HCT116 (cell line): ENCODE data around the gene ACTA2. TPM values are rescaled to one million over a fixed set of nuclear protein-coding genes. Genes with fewer than 3 reads are reported as not detected.

Experiments
- ATAC-seq: fragments of 200-7000 bp; cut with Tn5 transposase; 2 replicates; pipeline ENCODE4 v1.9.1; 2020; ENCODE audit warnings: mild to moderate bottlenecking, moderate library complexity
- BruUV-seq: library from RNA; stranded (reverse); fragments of 400-500 nt; replicated peaks from 2 replicates; lab custom pipeline; 2021; lab: Mats Ljungman, UMichigan
- CTCF ChIA-PET: fragments of 300-600 bp; sonication (Branson Sonifier 250); formaldehyde crosslinking; loops from one replicate; lab custom pipeline; 2021; ENCODE audit warnings: antibody characterized with exemption; lab: Charles Lee
- POLR2A ChIA-PET: fragments of 300-600, 350-600 bp; sonication (Branson Sonifier 250); formaldehyde crosslinking; loops from one replicate; lab custom pipeline; 2021; ENCODE audit warnings: antibody characterized with exemption; lab: Charles Lee
- RAD21 ChIA-PET, 2 experiments: fragments of 300-600 bp; sonication (Branson Sonifier 250); formaldehyde crosslinking; loops; one replicate each; lab custom pipeline; 2023; ENCODE audit warnings: low total read pairs in 2 of 2; ENCODE audit not compliant: uncharacterized antibody in 2 of 2, unreplicated experiment in 2 of 2, low non-redundant PET in 1 of 2; lab: Charles Lee
- DNase-seq: peaks from one replicate; pipeline ENCODE4 v3.0.0-alpha.2; 2010; ENCODE audit warnings: low read depth, low spot score
- H2AFZ ChIP-seq: fragments of 200-600 bp; shearing (Covaris generic), sonication (generic); 2 replicates; pipeline ENCODE4 v1.6.1; 2017; ENCODE audit warnings: low read depth, mixed run types, mixed read lengths, antibody characterized with exemption, low read length; ENCODE audit not compliant: poor library complexity, severe bottlenecking
- H3K27ac ChIP-seq: 2 replicates; pipeline ENCODE4 v1.5.1; 2012; ENCODE audit warnings: low read depth, low read length
- H3K27me3 ChIP-seq: fragments of 200-600 bp; sonication (generic); 2 replicates; pipeline ENCODE4 v1.6.1; 2016; ENCODE audit warnings: mixed run types, low read length, mixed read lengths; ENCODE audit not compliant: insufficient read depth
- H3K36me3 ChIP-seq, 2 experiments: fragments of 200-500 bp in 1 of 2; fragments of 200-600 bp in 1 of 2; sonication (Bioruptor generic) in 1 of 2; sonication (generic) in 1 of 2; 2 replicates each; pipeline versions ENCODE4 v1.5.1 to v1.6.1; 2014 to 2016; ENCODE audit warnings: low read length in 2 of 2, inconsistent platforms in 1 of 2, mixed read lengths in 1 of 2, mixed run types in 1 of 2; ENCODE audit not compliant: insufficient read depth in 2 of 2, control insufficient read depth in 1 of 2
- H3K4me1 ChIP-seq, 2 experiments: fragments of 200-600 bp in 1 of 2; sonication (generic) in 1 of 2; 2 replicates each; pipeline versions ENCODE4 v1.5.1 to v1.6.1; 2012 to 2017; ENCODE audit warnings: low read length in 2 of 2, inconsistent platforms in 1 of 2, mild to moderate bottlenecking in 1 of 2, mixed read lengths in 1 of 2, mixed run types in 1 of 2, moderate library complexity in 1 of 2; ENCODE audit not compliant: insufficient read depth in 2 of 2, control insufficient read depth in 1 of 2
- H3K4me2 ChIP-seq: fragments of 200-600 bp; sonication (generic); 2 replicates; pipeline ENCODE4 v1.6.1; 2017; ENCODE audit warnings: mixed run types, low read length, mixed read lengths
- H3K4me3 ChIP-seq, 2 experiments: fragments of 200-600 bp in 1 of 2; sonication (generic) in 1 of 2; replicated peaks in 1 of 2; 2 replicates each; pipeline ENCODE4 v1.5.1; 2011 to 2016; ENCODE audit warnings: low read length in 2 of 2, control low read depth in 1 of 2, low read depth in 1 of 2, mild to moderate bottlenecking in 1 of 2, mixed read lengths in 1 of 2, mixed run types in 1 of 2
- H3K79me2 ChIP-seq: fragments of 200-600 bp; sonication (generic); 2 replicates; pipeline ENCODE4 v1.6.1; 2017; ENCODE audit warnings: mild to moderate bottlenecking, mixed run types, low read length, moderate library complexity, mixed read lengths; ENCODE audit not compliant: insufficient read depth
- H3K9ac ChIP-seq: fragments of 200-600 bp; sonication (generic); 2 replicates; pipeline ENCODE4 v1.6.1; 2016; ENCODE audit warnings: low read length, mixed read lengths
- H3K9me2 ChIP-seq: fragments of 200-600 bp; sonication (generic), shearing (Covaris generic); 2 replicates; pipeline ENCODE4 v1.6.1; 2017; ENCODE audit warnings: mixed run types, mild to moderate bottlenecking, moderate library complexity; ENCODE audit not compliant: insufficient read depth
- H3K9me3 ChIP-seq, 2 experiments: fragments of 200-500 bp in 1 of 2; fragments of 200-600 bp in 1 of 2; sonication (Bioruptor generic) in 1 of 2; sonication (generic) in 1 of 2; 2 replicates each; pipeline ENCODE4 v1.6.1; 2014 to 2017; ENCODE audit warnings: low read length in 2 of 2, mixed read lengths in 2 of 2, inconsistent platforms in 1 of 2, low read depth in 1 of 2, mild to moderate bottlenecking in 1 of 2, mixed run types in 1 of 2, moderate library complexity in 1 of 2; ENCODE audit not compliant: control insufficient read depth in 1 of 2, insufficient read depth in 1 of 2
- H4K20me1 ChIP-seq: fragments of 200-600 bp; sonication (generic), shearing (Covaris generic); 2 replicates; pipeline ENCODE4 v1.6.1; 2017; ENCODE audit warnings: mixed run types, mild to moderate bottlenecking, moderate library complexity; ENCODE audit not compliant: insufficient read depth
- EZH2 ChIP-seq: fragments of 200-600 bp; sonication (generic); IDR thresholded peaks from 2 replicates; pipeline ENCODE4 v1.6.1; 2017; ENCODE audit warnings: antibody characterized with exemption, mixed run types
- POLR2AphosphoS5 ChIP-seq: IDR thresholded peaks from 2 replicates; pipeline ENCODE4 v1.6.1; 2011; ENCODE audit warnings: mild to moderate bottlenecking, low read depth, low read length, moderate library complexity
- ZFX ChIP-seq: fragments of 450-650 bp; IDR thresholded peaks from 2 replicates; pipeline ENCODE4 v1.6.1; 2017
- intact Hi-C: fragments of 100-400 bp; cut with micrococcal nuclease; formaldehyde crosslinking; loops from 2 replicates; pipeline ENCODE4 v1.10.0; 2022
- total RNA-seq: library from RNA; stranded (reverse); gene quantifications from one replicate; pipeline ENCODE4 v1.2.1, GENCODE V29; 2021; ENCODE audit not compliant: unreplicated experiment

ACTA2 gene
- total RNA-seq, 1 experiment from 2014 or later: 9.4 TPM

DNA sequence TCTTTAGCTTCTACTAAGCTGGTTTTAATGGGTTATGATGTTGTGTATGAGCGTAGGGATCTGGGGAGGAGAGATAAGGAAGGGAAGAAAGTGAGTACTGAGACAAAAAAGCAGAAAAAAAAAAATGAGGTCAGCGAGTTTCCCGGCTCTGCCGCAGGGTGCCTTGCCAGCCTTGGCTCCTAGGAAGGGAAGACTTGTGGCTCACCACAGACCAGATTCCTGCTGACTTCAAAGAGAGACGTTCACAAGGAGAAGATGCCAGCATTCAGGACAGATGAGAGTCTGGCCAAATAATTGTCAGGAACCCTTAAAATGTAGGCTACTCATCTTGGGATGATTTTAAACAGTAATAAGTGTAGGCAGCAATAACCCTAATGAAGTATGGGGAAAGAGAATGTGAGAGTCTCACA lies 26.6 kb upstream of the ACTA2 start:
- ChIA-PET CTCF (interaction anchor here (1.1 kb wide), 1 partner anchor 8 kb away, joined by 7 read pairs; no protein-coding TSS in a partner anchor), RAD21 (interaction anchor here in 1 of 2 experiments (0.6 kb wide), 1 partner anchor 1137 kb away, joined by 3 read pairs; no protein-coding TSS in a partner anchor), POLR2A (no interaction called here)
- TF ChIP-seq ZFX (no peak), EZH2 (no peak)
- peaks cover 3 to 4% of the 10 kb centered on the region in 2 experiments; a peak in 2 of 4 replicates for H3K4me1 ChIP-seq
- no peak overlapping the region for H3K4me3 ChIP-seq
- H3K79me2 ChIP-seq: no peaks in the 10 kb centered on the region
- no peak overlapping the region for H3K27ac ChIP-seq
- BruUV-seq: no TSS peak
- no peak overlapping the region for H2AFZ ChIP-seq
- H3K9me2 ChIP-seq: no peaks in the 10 kb centered on the region
- intact Hi-C loops: no loop called here
- H3K9ac ChIP-seq: no peak overlapping the region
- no peak overlapping the region for H3K4me2 ChIP-seq
- no peak for DNase-seq
- H4K20me1 ChIP-seq: no peaks in the 10 kb centered on the region
- ATAC-seq: peak; percentile 63
- no peaks in the 10 kb centered on the region for H3K27me3 ChIP-seq
- no peaks in the 10 kb centered on the region for H3K36me3 ChIP-seq
- H3K9me3 ChIP-seq: no peaks in the 10 kb centered on the region

GRCh38 chr10:88978463-88978862 lies 25.9 kb upstream of the ACTA2 start:
- intact Hi-C loops: no loop called here
- ATAC-seq (no peak), DNase-seq (no peak)
- TF ChIP-seq POLR2AphosphoS5: no peak
- Histone ChIP-seq H3K4me2 (no peak overlapping the region), H3K79me2 (no peaks in the 10 kb centered on the region), H3K9me3 (no peaks in the 10 kb centered on the region), H3K36me3 (no peaks in the 10 kb centered on the region), H3K4me1 (peaks cover 3 to 4% of the 10 kb centered on the region in 2 experiments; a peak in 2 of 4 replicates), H3K9me2 (no peaks in the 10 kb centered on the region), H3K9ac (no peak overlapping the region), H2AFZ (no peak overlapping the region), H3K27ac (no peak overlapping the region), H3K4me3 (no peak overlapping the region), H4K20me1 (no peaks in the 10 kb centered on the region), H3K27me3 (no peaks in the 10 kb centered on the region)
- CTCF ChIA-PET: interaction anchor here (1.1 kb wide), 1 partner anchor 9 kb away, joined by 7 read pairs; no protein-coding TSS in a partner anchor
- RAD21 ChIA-PET: no interaction called here
- BruUV-seq: no TSS peak
- POLR2A ChIA-PET: no interaction called here
